Activated CD4-positive, alpha-beta T cell treated with anti-CD3 and anti-CD28 coated beads for 36 hours (primary cell): ENCODE results near the gene AMBRA1. TPM values are rescaled to one million over a fixed set of nuclear protein-coding genes. Genes with fewer than 3 reads are reported as not detected.

Experiments
- ATAC-seq: fragments of 200-7000 bp; cut with Tn5 transposase; one replicate; pipeline ENCODE4 v1.10.0; 2021; ENCODE audit warnings: mild to moderate bottlenecking, moderate library complexity
- CTCF ChIA-PET: fragments of 350-600 bp; sonication (Branson Sonifier 250); formaldehyde crosslinking; loops from one replicate; lab custom pipeline; 2021; ENCODE audit warnings: antibody characterized with exemption; lab: Charles Lee
- POLR2A ChIA-PET: fragments of 350-600 bp; sonication (Branson Sonifier 250); formaldehyde crosslinking; loops from one replicate; lab custom pipeline; 2021; ENCODE audit warnings: antibody characterized with exemption, inconsistent platforms; lab: Charles Lee
- DNase-seq: peaks from one replicate; pipeline ENCODE4 v3.0.0-alpha.2; 2020
- H3K27ac Mint-ChIP-seq: one replicate; pipeline ENCODE4 v1.8.0; 2021; ENCODE audit warnings: mixed read lengths
- H3K27me3 Mint-ChIP-seq: one replicate; pipeline ENCODE4 v1.8.0; 2021; ENCODE audit warnings: mixed read lengths
- H3K36me3 Mint-ChIP-seq: one replicate; pipeline ENCODE4 v1.8.0; 2021; ENCODE audit warnings: low read depth, mixed read lengths
- H3K4me1 Mint-ChIP-seq: one replicate; pipeline ENCODE4 v1.8.0; 2021; ENCODE audit warnings: mixed read lengths
- H3K4me3 Mint-ChIP-seq: one replicate; pipeline ENCODE4 v1.8.0; 2021; ENCODE audit warnings: mild to moderate bottlenecking, moderate library complexity, mixed read lengths
- H3K9me3 Mint-ChIP-seq: one replicate; pipeline ENCODE4 v1.8.0; 2021; ENCODE audit warnings: low read depth, mixed read lengths
- intact Hi-C, 2 experiments: fragments of 100-400 bp; cut with DNase I in 1 of 2; cut with micrococcal nuclease in 1 of 2; formaldehyde crosslinking; loops; one replicate each; pipeline versions ENCODE4 v1.14.2 to v1.15.1; 2022 to 2024; cut with DNase I, micrococcal nuclease
- total RNA-seq, 2 experiments: library from RNA; stranded (reverse); gene quantifications; one replicate each; pipeline ENCODE4 v1.2.3, GENCODE V29; 2021

AMBRA1 gene
- total RNA-seq, 2 experiments from 2014 or later = 24.8 to 26.4 TPM

DNA sequence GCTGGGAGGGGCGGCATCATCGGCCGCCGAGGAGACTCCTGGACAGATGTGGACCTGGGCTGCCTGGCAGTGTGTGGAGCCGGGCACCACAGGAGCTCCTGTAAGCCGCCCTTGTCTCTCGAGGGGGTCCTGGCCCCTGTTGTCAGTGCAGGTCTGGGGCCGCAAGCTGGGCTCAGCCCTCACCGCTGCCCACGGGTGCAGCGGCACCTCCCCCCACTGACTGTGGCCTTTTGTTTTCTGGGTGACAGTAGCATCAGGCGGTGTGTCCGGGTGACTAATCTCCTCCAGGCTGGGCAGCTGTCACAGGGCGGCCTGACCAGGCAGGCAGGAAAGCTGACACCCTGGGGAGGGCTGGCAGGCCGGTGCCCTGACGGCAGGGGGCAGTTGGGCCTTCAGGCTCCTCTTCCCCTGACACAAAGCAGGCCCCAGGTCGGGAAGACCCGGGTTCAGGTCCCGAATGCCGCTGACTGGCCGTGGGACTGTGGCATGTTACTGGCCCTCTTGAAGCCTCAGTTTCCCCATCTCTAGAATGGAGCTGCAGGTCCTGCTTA, 230.3 kb downstream of the AMBRA1 start:
- Mint-ChIP-seq H3K27me3 (no peaks in the 10 kb centered on the region), H3K4me1 (peaks cover 53% of the 10 kb centered on the region)

DNA sequence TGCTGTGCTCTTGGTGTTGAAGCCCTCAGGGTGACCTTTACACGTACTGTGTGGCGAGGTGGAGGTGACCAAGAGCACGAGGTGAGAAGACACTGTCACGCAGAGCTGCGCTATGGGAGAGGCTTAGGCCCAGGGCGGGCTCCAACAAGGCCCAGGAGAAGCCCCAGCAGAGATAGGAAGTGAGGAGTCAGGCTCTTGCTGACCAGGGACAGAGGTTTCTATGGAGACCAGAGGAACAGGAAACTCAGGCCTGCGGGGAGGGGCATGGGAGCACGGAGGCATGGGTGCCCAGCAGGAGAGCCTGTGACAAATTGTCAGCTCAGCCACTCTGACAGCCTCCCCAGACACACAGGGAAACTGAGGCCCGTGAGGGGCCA, 230.8 kb downstream of the AMBRA1 start:
- DNase-seq = no peak
- Mint-ChIP-seq H3K27ac (peak overlapping the region; percentile 70), H3K36me3 (peaks cover 2% of the 10 kb centered on the region), H3K4me3 (no peak overlapping the region), H3K27me3 (no peaks in the 10 kb centered on the region), H3K4me1 (peaks cover 57% of the 10 kb centered on the region), H3K9me3 (no peaks in the 10 kb centered on the region)
- ChIA-PET POLR2A (no interaction called here), CTCF (interaction anchor here (0.6 to 7.3 kb wide), 4 partner anchors 11 to 1787 kb away, joined by 3 to 141 read pairs (median 4); partner anchors contain the start of gene DGKZ)
- ATAC-seq = no peak
- intact Hi-C loops = loop anchor here in 1 of 2 experiments (10.0 kb wide), 1 partner anchor 58 kb away; no protein-coding TSS in a partner anchor

More for the DNA sequence above, 230.3 kb downstream of the AMBRA1 start:
- Mint-ChIP-seq H3K36me3 (peaks cover 2% of the 10 kb centered on the region), H3K9me3 (no peaks in the 10 kb centered on the region), H3K27ac (peak overlapping the region; percentile 19), H3K4me3 (no peak overlapping the region)
- intact Hi-C loops = loop anchor here in 1 of 2 experiments (10.0 kb wide), 1 partner anchor 59 kb away; no protein-coding TSS in a partner anchor
- ATAC-seq (no peak), DNase-seq (no peak)
- ChIA-PET POLR2A (no interaction called here), CTCF (interaction anchor here (0.9 to 7.3 kb wide), 3 partner anchors 11 to 126 kb away, joined by 3 to 141 read pairs (median 4); partner anchors contain the start of gene DGKZ)

DNA sequence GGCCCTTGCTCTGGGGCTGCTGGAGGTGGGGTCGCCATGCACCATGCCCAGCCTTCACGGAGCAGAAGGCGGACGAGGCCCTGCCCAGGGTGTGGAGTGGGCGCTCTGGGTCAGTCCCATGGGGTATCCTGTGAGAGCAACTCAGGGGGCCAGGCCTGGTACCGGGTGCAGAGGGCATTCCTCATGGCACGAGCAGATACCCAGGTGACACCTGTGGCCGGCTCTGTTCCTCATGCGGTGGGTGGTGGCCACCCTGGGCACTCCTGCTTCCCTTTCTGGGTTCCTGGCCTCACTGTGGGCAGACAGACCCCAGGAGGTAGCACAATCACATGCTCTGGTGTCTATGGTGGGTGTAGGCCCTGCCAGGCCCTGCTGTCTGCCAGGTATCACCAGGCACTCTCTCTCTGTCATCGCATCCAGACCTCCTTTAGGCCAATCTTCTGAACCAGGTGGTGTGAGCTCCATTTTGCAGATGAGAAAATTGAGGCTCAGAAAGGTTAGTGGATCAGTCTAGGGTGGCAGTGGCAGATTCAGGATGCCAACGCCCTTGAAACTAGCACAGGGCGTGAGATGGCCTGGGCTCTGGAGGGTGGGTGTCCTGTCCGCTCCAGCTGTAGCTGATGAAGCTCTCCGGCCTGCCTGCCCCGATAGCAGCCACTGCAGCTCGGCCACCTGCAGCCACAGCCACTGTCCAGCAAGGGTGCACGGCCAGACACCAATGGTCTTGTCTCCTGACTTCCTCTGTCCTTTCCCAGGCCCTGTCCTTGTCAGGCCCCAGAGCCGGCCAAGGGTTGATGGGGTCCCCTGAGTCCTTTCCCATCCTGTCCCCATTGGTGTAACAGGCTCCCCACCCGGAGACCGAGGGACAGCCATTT, 231.4 kb downstream of the AMBRA1 start:
- CTCF ChIA-PET = interaction anchor here (0.5 to 3.2 kb wide), 7 partner anchors 10 to 1786 kb away, joined by 3 to 56 read pairs (median 3); no protein-coding TSS in a partner anchor

DNA sequence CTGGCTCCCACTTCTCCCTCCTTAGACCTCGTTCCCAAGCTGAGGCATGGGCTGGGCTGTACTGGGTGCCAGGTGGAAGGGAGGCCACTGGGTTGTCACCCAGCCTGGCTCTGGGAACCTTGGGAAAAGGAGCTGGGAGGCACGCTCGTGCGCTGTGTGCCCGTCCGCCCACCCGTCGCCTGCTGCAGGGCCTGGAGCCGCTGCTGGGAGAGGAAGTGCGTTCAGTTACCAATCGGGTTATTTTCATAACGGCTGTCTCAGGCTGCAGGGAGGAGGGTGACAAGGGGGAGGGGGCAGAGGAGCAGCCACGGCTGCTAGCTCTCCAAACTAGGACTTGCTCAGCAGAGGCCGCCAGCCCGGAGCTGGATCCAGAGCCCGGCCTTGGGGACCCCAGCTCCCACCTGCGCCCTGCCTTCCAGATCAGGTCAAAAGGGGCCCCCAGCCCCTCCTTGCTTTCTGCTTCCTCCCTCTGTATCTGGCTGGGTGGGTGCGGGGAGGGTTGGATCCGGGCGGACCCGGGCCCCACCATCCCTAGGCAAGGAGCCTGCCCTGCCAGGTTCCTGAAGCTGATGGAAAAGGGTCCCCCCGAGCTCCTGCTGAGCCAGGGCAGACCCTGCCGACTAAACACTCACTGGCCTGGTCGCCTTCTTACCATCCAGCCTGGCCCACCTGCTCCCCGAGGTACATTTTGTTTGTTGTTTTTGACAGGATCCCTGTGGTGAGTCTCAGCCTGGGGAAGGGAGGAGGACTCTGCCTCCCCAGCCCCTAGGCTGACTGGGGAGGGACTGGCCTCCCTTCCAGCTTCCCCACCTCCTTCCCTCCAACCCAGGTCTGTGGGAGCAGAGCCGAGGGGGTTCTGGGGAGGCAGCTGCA, 232.3 kb downstream of the AMBRA1 start:
- no peaks in the 10 kb centered on the region for H3K9me3 Mint-ChIP-seq
- ATAC-seq (peak; percentile 97), DNase-seq (peak; percentile 86)
- no peaks in the 10 kb centered on the region for H3K36me3 Mint-ChIP-seq
- H3K27me3 Mint-ChIP-seq = no peaks in the 10 kb centered on the region
- peak overlapping the region; percentile 96 for H3K27ac Mint-ChIP-seq
- intact Hi-C loops = loop anchor here in 1 of 2 experiments (10.0 kb wide), 1 partner anchor 57 kb away; no protein-coding TSS in a partner anchor
- ChIA-PET CTCF (interaction anchor here (0.5 to 3.2 kb wide), 11 partner anchors 9 to 123 kb away, joined by 3 to 56 read pairs (median 3); partner anchors contain the start of gene DGKZ), POLR2A (interaction anchor here (0.5 to 1.7 kb wide), 4 partner anchors 10 to 318 kb away, joined by 3 to 4 read pairs (median 3); partner anchors contain the start of gene DGKZ)
- H3K4me1 Mint-ChIP-seq = peaks cover 64% of the 10 kb centered on the region
- H3K4me3 Mint-ChIP-seq = peak overlapping the region; percentile 72

More for the DNA sequence above, 231.4 kb downstream of the AMBRA1 start:
- Mint-ChIP-seq H3K9me3 (no peaks in the 10 kb centered on the region), H3K27ac (peak overlapping the region; percentile 96), H3K27me3 (no peaks in the 10 kb centered on the region), H3K36me3 (peaks cover 2% of the 10 kb centered on the region), H3K4me3 (peak overlapping the region; percentile 72), H3K4me1 (peaks cover 61% of the 10 kb centered on the region)
- DNase-seq (no peak), ATAC-seq (no peak)
- POLR2A ChIA-PET = interaction anchor here (0.5 to 1.2 kb wide), 2 partner anchors 10 to 24 kb away, joined by 3 read pairs; no protein-coding TSS in a partner anchor
- intact Hi-C loops = loop anchor here in 1 of 2 experiments (10.0 kb wide), 1 partner anchor 58 kb away; no protein-coding TSS in a partner anchor

DNA sequence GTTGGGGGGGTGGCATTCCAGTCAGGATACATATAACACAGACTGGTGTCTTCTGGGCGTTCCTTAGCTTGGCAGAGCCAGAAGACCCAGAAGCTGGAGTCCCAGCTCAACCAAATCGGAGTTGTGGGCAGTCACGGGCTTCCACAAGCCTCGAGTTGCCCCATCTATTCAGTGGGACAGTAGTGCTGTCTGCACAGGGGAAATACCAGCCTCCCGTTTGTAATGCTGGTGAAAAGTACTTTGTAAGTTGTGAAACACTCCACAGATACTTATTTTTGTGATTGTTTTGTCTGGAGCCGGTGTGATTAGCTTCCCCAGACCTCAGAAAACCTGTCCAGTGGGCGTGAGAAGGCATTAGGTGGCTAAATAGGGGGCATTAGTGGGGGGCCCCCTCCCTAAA, 232.9 kb downstream of the AMBRA1 start:
- ChIA-PET CTCF (interaction anchor here (0.8 to 3.2 kb wide), 8 partner anchors 9 to 121 kb away, joined by 3 to 56 read pairs (median 4); partner anchors contain the start of gene DGKZ), POLR2A (interaction anchor here (0.5 to 1.7 kb wide), 3 partner anchors 9 to 319 kb away, joined by 3 to 4 read pairs (median 3); partner anchors contain the start of gene DGKZ)
- no peaks in the 10 kb centered on the region for H3K27me3 Mint-ChIP-seq
- no peaks in the 10 kb centered on the region for H3K9me3 Mint-ChIP-seq
- H3K36me3 Mint-ChIP-seq = peaks cover 2% of the 10 kb centered on the region
- peaks cover 70% of the 10 kb centered on the region for H3K4me1 Mint-ChIP-seq
- ATAC-seq (peak; percentile 44), DNase-seq (no peak)
- intact Hi-C loops = loop anchor here in 1 of 2 experiments (10.0 kb wide), 1 partner anchor 56 kb away; no protein-coding TSS in a partner anchor
- peak overlapping the region; percentile 72 for H3K4me3 Mint-ChIP-seq
- peak overlapping the region; percentile 96 for H3K27ac Mint-ChIP-seq

DNA sequence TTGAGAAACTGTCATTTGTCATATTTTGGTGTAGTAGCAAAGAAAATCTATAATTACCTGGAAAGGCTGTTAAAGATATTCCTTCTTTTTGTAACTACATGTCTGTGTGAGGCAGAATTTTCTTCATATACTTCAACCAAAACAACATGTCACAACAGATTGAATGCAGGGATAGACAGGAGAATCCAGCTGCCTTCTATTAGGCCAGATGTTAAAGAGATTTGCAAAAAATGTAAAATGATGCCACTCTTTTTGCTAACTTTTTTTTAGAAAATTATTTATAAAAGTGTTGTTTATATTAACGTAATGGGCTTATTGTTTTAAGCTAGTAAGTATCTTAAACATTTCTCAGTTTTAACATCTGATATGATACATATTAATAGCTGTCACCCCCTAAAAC, 233.9 kb downstream of the AMBRA1 start:
- Mint-ChIP-seq H3K4me3 (no peak overlapping the region), H3K9me3 (no peaks in the 10 kb centered on the region), H3K4me1 (peaks cover 71% of the 10 kb centered on the region), H3K36me3 (peaks cover 2% of the 10 kb centered on the region), H3K27ac (peak overlapping the region; percentile 65), H3K27me3 (no peaks in the 10 kb centered on the region)
- intact Hi-C loops = loop anchor here in 1 of 2 experiments (10.0 kb wide), 1 partner anchor 55 kb away; no protein-coding TSS in a partner anchor
- DNase-seq (no peak), ATAC-seq (no peak)
- ChIA-PET POLR2A (no interaction called here), CTCF (interaction anchor here (0.6 to 3.2 kb wide), 4 partner anchors 8 to 344 kb away, joined by 4 to 56 read pairs (median 13); no protein-coding TSS in a partner anchor)

DNA sequence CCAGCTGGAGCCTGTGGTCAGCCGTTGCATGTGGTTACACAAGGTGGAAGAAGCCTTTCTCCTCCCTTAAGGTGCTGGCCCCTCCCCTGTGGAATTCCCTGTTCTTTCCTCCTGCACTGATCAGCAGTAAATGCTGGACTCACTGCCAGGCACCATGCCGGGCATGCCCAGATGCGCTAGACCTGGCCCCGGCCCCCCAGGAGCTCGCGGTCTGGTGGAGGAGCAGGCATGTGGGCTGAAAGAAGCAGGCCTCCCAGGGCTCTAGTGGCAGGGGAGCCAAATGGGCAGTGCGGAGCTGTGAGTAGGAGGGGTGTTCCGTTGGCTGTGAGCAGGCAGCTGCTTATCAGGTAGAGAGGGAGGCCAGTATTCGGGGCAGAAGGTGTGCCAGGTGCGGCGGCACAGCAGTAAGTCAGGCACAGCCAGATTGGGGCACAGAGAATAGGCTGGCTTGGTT, 236.3 kb downstream of the AMBRA1 start:
- Mint-ChIP-seq H3K27ac (peak overlapping the region; percentile 79), H3K4me1 (peaks cover 79% of the 10 kb centered on the region), H3K4me3 (no peak overlapping the region), H3K27me3 (no peaks in the 10 kb centered on the region), H3K9me3 (no peaks in the 10 kb centered on the region), H3K36me3 (peaks cover 10% of the 10 kb centered on the region)
- ATAC-seq = no peak
- ChIA-PET POLR2A (interaction anchor here (1.2 kb wide), 1 partner anchor 12 kb away, joined by 3 read pairs; no protein-coding TSS in a partner anchor), CTCF (interaction anchor here (0.8 to 11.1 kb wide), 2 partner anchors 9 to 32 kb away, joined by 4 to 141 read pairs; no protein-coding TSS in a partner anchor)
- intact Hi-C loops = no loop called here
- peak; percentile 18 for DNase-seq

DNA sequence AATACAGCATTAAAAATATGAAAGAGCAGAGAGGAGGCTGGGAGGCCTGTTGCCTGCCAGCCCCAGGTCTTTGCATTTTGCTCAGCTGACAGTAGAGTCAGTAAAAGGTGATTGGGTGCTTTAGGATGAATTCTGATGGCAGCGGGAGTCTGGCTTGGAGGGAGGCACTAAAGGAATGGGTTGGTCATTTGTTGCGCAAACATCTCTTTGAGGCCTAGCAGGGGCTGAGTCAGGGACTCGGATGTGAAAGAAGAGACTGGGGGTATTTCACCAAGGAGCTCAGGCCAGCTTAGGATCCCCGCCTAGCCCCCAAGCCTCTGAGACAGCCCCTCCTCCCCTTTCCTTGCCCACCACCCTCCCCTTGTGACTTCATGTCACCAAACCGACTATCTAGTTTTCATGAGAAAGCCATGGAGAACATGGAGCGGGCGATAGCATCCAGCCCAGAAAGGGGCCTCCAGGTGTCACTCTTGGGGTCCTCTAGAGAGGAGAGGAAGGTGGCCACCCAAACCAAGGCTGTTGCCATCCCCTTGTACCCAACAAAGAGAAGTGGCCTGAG, 236.8 kb downstream of the AMBRA1 start:
- no peak for DNase-seq
- H3K4me1 Mint-ChIP-seq = peaks cover 78% of the 10 kb centered on the region
- peak overlapping the region; percentile 44 for H3K27ac Mint-ChIP-seq
- no peak for ATAC-seq
- intact Hi-C loops = no loop called here
- ChIA-PET POLR2A (interaction anchor here (1.2 kb wide), 1 partner anchor 11 kb away, joined by 3 read pairs; no protein-coding TSS in a partner anchor), CTCF (interaction anchor here (0.8 to 11.1 kb wide), 2 partner anchors 10 to 32 kb away, joined by 4 to 141 read pairs; no protein-coding TSS in a partner anchor)
- H3K36me3 Mint-ChIP-seq = peaks cover 12% of the 10 kb centered on the region
- no peaks in the 10 kb centered on the region for H3K27me3 Mint-ChIP-seq
- no peak overlapping the region for H3K4me3 Mint-ChIP-seq
- H3K9me3 Mint-ChIP-seq = no peaks in the 10 kb centered on the region

DNA sequence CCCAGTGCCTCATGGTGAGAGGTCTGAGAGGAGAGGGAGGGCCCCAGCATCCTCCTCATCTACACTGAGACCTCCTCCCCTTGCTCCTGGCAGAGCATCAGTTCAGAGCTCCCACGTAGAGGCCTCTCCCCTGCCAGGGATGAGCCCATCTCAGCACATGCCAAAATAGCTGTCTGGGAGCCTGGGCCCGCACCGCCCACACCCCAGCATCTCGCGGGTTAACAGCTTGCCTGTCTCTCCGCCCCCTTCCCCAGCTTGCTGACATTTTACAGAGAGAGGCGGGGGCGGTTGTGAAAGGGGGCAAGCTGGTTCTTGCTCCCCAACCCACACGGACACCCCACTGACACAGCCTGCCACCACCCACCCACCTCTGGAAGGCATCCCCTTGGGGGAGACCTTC, 240.1 kb downstream of the AMBRA1 start:
- peak; percentile 88 for DNase-seq
- Mint-ChIP-seq H3K9me3 (no peaks in the 10 kb centered on the region), H3K27me3 (no peaks in the 10 kb centered on the region), H3K36me3 (peaks cover 22% of the 10 kb centered on the region), H3K4me3 (peak overlapping the region; percentile 76), H3K27ac (peak overlapping the region; percentile 94), H3K4me1 (peaks cover 93% of the 10 kb centered on the region)
- ChIA-PET CTCF (interaction anchor here (0.6 to 13.2 kb wide), 12 partner anchors 7 to 435 kb away, joined by 3 to 141 read pairs (median 4); no protein-coding TSS in a partner anchor), POLR2A (interaction anchor here (0.9 kb wide), 1 partner anchor 12 kb away, joined by 3 read pairs; no protein-coding TSS in a partner anchor)
- peak; percentile 44 for ATAC-seq
- intact Hi-C loops = loop anchor here in 1 of 2 experiments (2.0 kb wide), 1 partner anchor 13 kb away; no protein-coding TSS in a partner anchor
